H1 (cell line): Measurements from ENCODE around the gene PRPF40B. TPM values are rescaled to one million over a fixed set of nuclear protein-coding genes. Genes with fewer than 3 reads are reported as not detected.

Experiments used
- CTCF ChIA-PET: fragments of 300-600 bp; sonication (Branson Sonifier 250); formaldehyde crosslinking; loops from one replicate; lab custom pipeline; 2021; ENCODE audit not compliant: partially characterized antibody; lab: Charles Lee
- POLR2A ChIA-PET: fragments of 300-600 bp; sonication (Branson Sonifier 250); formaldehyde crosslinking; loops from one replicate; lab custom pipeline; 2021; ENCODE audit warnings: inconsistent platforms; ENCODE audit not compliant: partially characterized antibody; lab: Charles Lee
- DNase-seq, 2 experiments: peaks; one replicate each; pipeline versions ENCODE4 v3.0.0 to v3.0.0-alpha.2; 2010 to 2022; ENCODE audit warnings: low spot score in 2 of 2, low read depth in 1 of 2, mixed read lengths in 1 of 2
- FAIRE-seq: peaks from 2 replicates; lab custom pipeline; 2011; peaks lifted over from hg19 to GRCh38; lab: Jason Lieb, UNC
- H2AFZ ChIP-seq: 2 replicates; pipeline ENCODE4 v1.8.1; 2012; ENCODE audit warnings: low read length, inconsistent platforms
- H2AK5ac ChIP-seq: 2 replicates; pipeline ENCODE4 v1.6.1; 2013; ENCODE audit warnings: low read depth, low read length
- H2BK120ac ChIP-seq: replicated peaks from 2 replicates; pipeline ENCODE3; 2013; ENCODE audit warnings: low read depth, low read length, inconsistent platforms
- H2BK12ac ChIP-seq: 2 replicates; pipeline ENCODE4 v1.6.1; 2013; ENCODE audit warnings: low read depth, low read length
- H2BK15ac ChIP-seq: 2 replicates; pipeline ENCODE4 v1.6.1; 2013; ENCODE audit warnings: low read length
- H2BK20ac ChIP-seq: 2 replicates; pipeline ENCODE4 v1.6.1; 2013; ENCODE audit warnings: low read length
- H2BK5ac ChIP-seq: 2 replicates; pipeline ENCODE4 v1.6.1; 2013; ENCODE audit warnings: low read depth, low read length
- H3K14ac ChIP-seq: 2 replicates; pipeline ENCODE4 v1.6.1; 2013; ENCODE audit warnings: inconsistent platforms; ENCODE audit not compliant: insufficient read length
- H3K18ac ChIP-seq: 2 replicates; pipeline ENCODE4 v1.6.1; 2013; ENCODE audit warnings: low read length; ENCODE audit errors: extremely low read depth
- H3K23ac ChIP-seq: 2 replicates; pipeline ENCODE4 v1.6.1; 2013; ENCODE audit warnings: inconsistent platforms; ENCODE audit not compliant: insufficient read length
- H3K23me2 ChIP-seq: 2 replicates; pipeline ENCODE4 v1.6.1; 2013; ENCODE audit warnings: low read depth, low read length
- H3K27ac ChIP-seq: 2 replicates; pipeline ENCODE4 v1.6.1; 2011; ENCODE audit warnings: low read depth, low read length, inconsistent platforms
- H3K27me3 ChIP-seq, 4 experiments: replicated peaks in 1 of 4; 1 replicate in 1 of 4; 2 replicates in 3 of 4; pipeline versions ENCODE4 v1.6.1 to v1.8.1; 2011 to 2013; ENCODE audit warnings: low read length in 3 of 4, mild to moderate bottlenecking in 3 of 4, inconsistent platforms in 2 of 4, mixed read lengths in 2 of 4, moderate library complexity in 1 of 4; ENCODE audit not compliant: control insufficient read depth in 3 of 4, insufficient read depth in 3 of 4; ENCODE audit errors: extremely low read depth in 1 of 4
- H3K36me3 ChIP-seq, 4 experiments: 2 replicates each; pipeline versions ENCODE4 v1.6.1 to v1.8.1; 2011 to 2013; ENCODE audit warnings: mild to moderate bottlenecking in 4 of 4, low read length in 3 of 4, moderate library complexity in 2 of 4, control low read depth in 1 of 4, inconsistent platforms in 1 of 4; ENCODE audit not compliant: insufficient read depth in 4 of 4, control insufficient read depth in 2 of 4
- H3K4ac ChIP-seq: replicated peaks from 2 replicates; pipeline ENCODE3; 2013; ENCODE audit warnings: low read length, low read depth, mixed read lengths, inconsistent platforms; ENCODE audit not compliant: insufficient read length
- H3K4me1 ChIP-seq, 4 experiments: replicated peaks in 1 of 4; 1 replicate in 1 of 4; 2 replicates in 3 of 4; pipeline versions ENCODE4 v1.6.1 to v1.8.1; 2011 to 2013; ENCODE audit warnings: low read length in 3 of 4, inconsistent platforms in 2 of 4, mixed read lengths in 1 of 4; ENCODE audit not compliant: insufficient read depth in 4 of 4, control insufficient read depth in 3 of 4
- H3K4me2 ChIP-seq, 2 experiments: 2 replicates each; pipeline versions ENCODE4 v1.6.1 to v1.8.1; 2011 to 2013; ENCODE audit warnings: low read depth in 2 of 2, low read length in 2 of 2, control low read depth in 1 of 2, inconsistent platforms in 1 of 2, mild to moderate bottlenecking in 1 of 2; ENCODE audit not compliant: insufficient read depth in 1 of 2
- H3K4me3 ChIP-seq, 4 experiments: fragments of 200-600, 300-600 bp in 1 of 4; sonication (generic), shearing (Covaris generic), sonication (Bioruptor Twin) in 1 of 4; 2 replicates each; pipeline versions ENCODE4 v1.5.1 to v1.8.1; 2011 to 2016; ENCODE audit warnings: low read length in 4 of 4, low read depth in 3 of 4, control low read depth in 2 of 4, inconsistent platforms in 2 of 4, mild to moderate bottlenecking in 2 of 4, mixed read lengths in 1 of 4, moderate library complexity in 1 of 4; ENCODE audit not compliant: insufficient read depth in 2 of 4; ENCODE audit errors: extremely low read depth in 1 of 4
- H3K56ac ChIP-seq: replicated peaks from 2 replicates; pipeline ENCODE3; 2013; ENCODE audit warnings: low read depth, mild to moderate bottlenecking, mixed read lengths, low read length, inconsistent platforms; ENCODE audit not compliant: insufficient read length
- H3K79me1 ChIP-seq: 2 replicates; pipeline ENCODE4 v1.6.1; 2013; ENCODE audit warnings: low read depth, low read length, control low read depth
- H3K79me2 ChIP-seq, 2 experiments: 2 replicates each; pipeline versions ENCODE4 v1.6.1 to v1.8.1; 2012 to 2013; ENCODE audit warnings: low read length in 2 of 2, mild to moderate bottlenecking in 2 of 2, inconsistent platforms in 1 of 2; ENCODE audit not compliant: insufficient read depth in 2 of 2, control insufficient read depth in 1 of 2
- H3K9ac ChIP-seq, 4 experiments: replicated peaks in 1 of 4; 1 replicate in 1 of 4; 2 replicates in 3 of 4; pipeline versions ENCODE4 v1.6.1 to v1.8.1; 2011 to 2013; ENCODE audit warnings: low read depth in 3 of 4, low read length in 3 of 4, control low read depth in 2 of 4, mild to moderate bottlenecking in 2 of 4, moderate library complexity in 2 of 4, inconsistent platforms in 1 of 4; ENCODE audit errors: extremely low read depth in 1 of 4
- H3K9me3 ChIP-seq, 2 experiments: 2 replicates each; pipeline versions ENCODE4 v1.6.1 to v1.8.1; 2012 to 2013; ENCODE audit warnings: mild to moderate bottlenecking in 2 of 2, moderate library complexity in 2 of 2, control low read depth in 1 of 2, inconsistent platforms in 1 of 2, low read depth in 1 of 2, low read length in 1 of 2, mixed read lengths in 1 of 2; ENCODE audit not compliant: insufficient read depth in 2 of 2
- H4K20me1 ChIP-seq, 2 experiments: replicated peaks in 1 of 2; 2 replicates each; pipeline versions ENCODE3 to v1.8.1; 2011 to 2013; ENCODE audit warnings: inconsistent platforms in 2 of 2, low read length in 2 of 2, mild to moderate bottlenecking in 1 of 2; ENCODE audit not compliant: insufficient read depth in 2 of 2, control insufficient read depth in 1 of 2
- H4K5ac ChIP-seq: 2 replicates; pipeline ENCODE4 v1.6.1; 2013; ENCODE audit warnings: low read length, low read depth, mixed read lengths, inconsistent platforms; ENCODE audit not compliant: insufficient read length
- H4K8ac ChIP-seq: 2 replicates; pipeline ENCODE4 v1.8.0; 2013; ENCODE audit warnings: mild to moderate bottlenecking, moderate library complexity, low read length, inconsistent platforms; ENCODE audit not compliant: insufficient read depth; ENCODE audit errors: extremely low read depth
- H4K91ac ChIP-seq: replicated peaks from 2 replicates; pipeline ENCODE3; 2013; ENCODE audit warnings: low read length, mixed read lengths, inconsistent platforms; ENCODE audit not compliant: insufficient read length
- CEBPB ChIP-seq: IDR thresholded peaks from 2 replicates; pipeline ENCODE4 v1.6.1; 2012; ENCODE audit warnings: low read depth, low read length
- CHD2 ChIP-seq: IDR thresholded peaks from 2 replicates; pipeline ENCODE4 v1.6.1; 2012; ENCODE audit warnings: low read length, improper control_type of control experiment
- CTBP2 ChIP-seq: IDR thresholded peaks from 2 replicates; pipeline ENCODE4 v1.7.0; 2011; ENCODE audit warnings: borderline replicate concordance, mild to moderate bottlenecking, moderate library complexity, mixed read lengths, low read length; ENCODE audit not compliant: insufficient read depth, insufficient read length
- EP300 ChIP-seq, 2 experiments: IDR thresholded peaks; 1 replicate in 1 of 2; 2 replicates in 1 of 2; pipeline ENCODE4 v1.6.1; 2011 to 2012; ENCODE audit warnings: low read depth in 2 of 2, low read length in 2 of 2, mild to moderate bottlenecking in 2 of 2, borderline replicate concordance in 1 of 2, inconsistent platforms in 1 of 2, moderate library complexity in 1 of 2
- POLR2A ChIP-seq, 2 experiments: IDR thresholded peaks; 1 replicate in 1 of 2; 2 replicates in 1 of 2; pipeline ENCODE4 v1.6.1; 2011; ENCODE audit warnings: low read depth in 2 of 2, low read length in 2 of 2, mild to moderate bottlenecking in 2 of 2; ENCODE audit errors: control extremely low read depth in 1 of 2
- POLR2AphosphoS5 ChIP-seq: IDR thresholded peaks from 2 replicates; pipeline ENCODE4 v1.6.1; 2011; ENCODE audit warnings: low read depth, low read length
- SIX5 ChIP-seq: IDR thresholded peaks from 2 replicates; pipeline ENCODE4 v1.6.1; 2011; ENCODE audit warnings: mild to moderate bottlenecking, low read depth, low read length
- ZNF274 ChIP-seq: IDR thresholded peaks from 2 replicates; pipeline ENCODE4 v1.7.0; 2012; ENCODE audit warnings: low read length, borderline replicate concordance; ENCODE audit errors: extremely low read depth
- WGBS, 2 experiments: shearing (Covaris generic) in 1 of 2; methylation state at CpG; one replicate each; pipeline versions ENCODE4 v1.1.6 to v1.1.7; 2013 to 2015; ENCODE audit warnings: low lambda C conversion rate in 2 of 2, mixed read lengths in 2 of 2, inconsistent platforms in 1 of 2, low coverage in 1 of 2, missing lambda C conversion rate in 1 of 2; ENCODE audit not compliant: insufficient replicate concordance in 2 of 2, insufficient coverage in 1 of 2, insufficient read length in 1 of 2; ENCODE audit errors: extremely low coverage in 1 of 2, missing lambda C conversion rate in 1 of 2; 5-methylcytosine and 5-hydroxymethylcytosine counted together
- polyA plus RNA-seq, 7 experiments: library from polyadenylated mRNA; depleted of rRNA in 3 of 7; stranded (reverse) in 5 of 7; unstranded in 2 of 7; fragments of >200 nt in 5 of 7; fragments of 200-250 nt in 2 of 7; gene quantifications; 1 replicate in 5 of 7; 2 replicates in 1 of 7; 4 replicates in 1 of 7; pipeline versions ENCODE4 v1.2.1 to v1.2.3, GENCODE V29; 2011 to 2013; ENCODE audit warnings: missing spikeins in 2 of 7, mixed read lengths in 2 of 7
- total RNA-seq: library from RNA; stranded (reverse); fragmentation: NEBNext Ultra II Directional; extraction: Animal tissue kit (Norgen Biotek cat#: 25700); gene quantifications from 2 replicates; pipeline ENCODE4 v1.2.1, GENCODE V29; 2021
- TF ChIP-seq, protein P1 (sequence below): IDR thresholded peaks from 2 replicates; pipeline ENCODE4 v1.6.1; 2012; ENCODE audit warnings: inconsistent platforms

Gene PRPF40B
- total and polyA plus RNA-seq, 2 of the 8 experiments (the other 6 are each of a cell fraction or from before 2014, with no cell fraction given) = 14.4 to 24.4 TPM

DNA sequence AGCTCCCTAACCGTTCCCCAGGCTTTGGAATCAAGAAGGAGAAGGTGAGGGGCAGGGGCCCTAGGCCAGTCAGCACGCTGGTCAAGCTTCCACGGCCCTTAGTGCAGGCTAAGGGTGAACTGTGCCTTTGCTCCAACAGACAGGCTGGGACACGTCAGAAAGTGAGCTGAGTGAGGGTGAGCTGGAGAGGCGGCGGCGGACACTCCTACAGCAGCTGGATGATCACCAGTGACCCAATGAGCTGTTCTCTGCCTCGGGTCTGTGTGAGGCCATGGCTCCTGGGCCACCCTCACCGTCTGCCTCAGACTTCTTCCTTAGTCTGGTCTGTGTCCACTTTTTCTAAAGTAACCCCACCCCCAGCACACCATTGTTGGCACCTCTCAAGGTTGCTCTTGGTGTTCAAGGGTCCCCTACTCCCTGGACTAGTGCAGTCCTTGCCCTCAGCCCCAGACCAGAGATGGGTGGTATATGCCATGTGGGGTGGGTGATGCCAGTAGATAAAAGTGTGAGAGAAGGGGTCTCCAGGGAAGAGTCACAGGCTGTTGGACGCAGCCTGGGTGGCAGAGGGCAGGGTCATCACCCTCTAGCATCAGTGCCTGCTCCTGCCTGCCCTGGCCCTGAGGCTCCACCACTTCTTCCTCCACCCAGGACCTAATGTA, 20.7 kb downstream of the PRPF40B start:
- 0 out of 2 replicates have a peak overlapping the region, but pooled peaks have one; percentile 16 for H2BK15ac ChIP-seq
- no peak overlapping the region for H4K5ac ChIP-seq
- no peak overlapping the region for H3K4me3 ChIP-seq
- no peak overlapping the region for H3K4me2 ChIP-seq
- no peak overlapping the region for H2AK5ac ChIP-seq
- no peak for FAIRE-seq
- H2BK120ac ChIP-seq = no peak overlapping the region
- no peak overlapping the region for H2AFZ ChIP-seq
- no peaks in the 10 kb centered on the region for H3K79me1 ChIP-seq
- CTCF ChIA-PET = interaction anchor here (0.6 to 12.7 kb wide), 37 partner anchors 9 to 418 kb away, joined by 3 to 222 read pairs (median 5); partner anchors contain the start of genes FMNL3, PRPF40B and TMBIM6
- peak overlapping the region; percentile 33; the same call in 1 of the 2 replicates for H2BK12ac ChIP-seq
- no peak overlapping the region for H2BK5ac ChIP-seq
- no peaks in the 10 kb centered on the region for H3K23me2 ChIP-seq
- WGBS, 2 experiments = 98% methylated on average over 8 of the region's 10 CpGs; no CpG with 5 or more reads in 1 of the 2 experiments
- H3K79me2 ChIP-seq = no peaks in the 10 kb centered on the region
- no peak overlapping the region for H3K23ac ChIP-seq
- H3K4ac ChIP-seq = no peak overlapping the region
- no peaks in the 10 kb centered on the region for H3K4me1 ChIP-seq
- TF ChIP-seq ZNF274 (no peak), POLR2AphosphoS5 (peak; percentile 39; the same call in 1 of the 2 replicates), POLR2A (IDR thresholded peaks at IDR 0.05; ENCODE audit: control extremely low read depth in 1 of 2, low read depth in 2 of 2, low read length in 2 of 2) (0 out of 3 replicates have a peak, but pooled peaks of 1 of the 2 experiments have one; percentile 19), CEBPB (no peak), CHD2 (no peak; the same call in 1 of the 2 replicates), EP300 (IDR thresholded peaks at IDR 0.05; ENCODE audit: borderline replicate concordance in 1 of 2, low read depth in 2 of 2, low read length in 2 of 2) (no peak), CTBP2 (no peak), SIX5 (no peak)
- TF ChIP-seq, protein P1, sequence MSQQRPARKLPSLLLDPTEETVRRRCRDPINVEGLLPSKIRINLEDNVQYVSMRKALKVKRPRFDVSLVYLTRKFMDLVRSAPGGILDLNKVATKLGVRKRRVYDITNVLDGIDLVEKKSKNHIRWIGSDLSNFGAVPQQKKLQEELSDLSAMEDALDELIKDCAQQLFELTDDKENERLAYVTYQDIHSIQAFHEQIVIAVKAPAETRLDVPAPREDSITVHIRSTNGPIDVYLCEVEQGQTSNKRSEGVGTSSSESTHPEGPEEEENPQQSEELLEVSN = no peak
- TF ChIP-seq, all 59 proteins: peak for 2
- peaks cover 9 to 39% (median 25%) of the 10 kb centered on the region in 4 experiments; a peak in 7 of 8 replicates for H3K36me3 ChIP-seq
- H4K91ac ChIP-seq = no peak overlapping the region
- no peak overlapping the region for H3K9ac ChIP-seq
- no peak overlapping the region for H3K56ac ChIP-seq
- H4K20me1 ChIP-seq = peaks cover 0 to 10% of the 10 kb centered on the region in 2 experiments
- DNase-seq = no peak
- no peaks in the 10 kb centered on the region for H3K27me3 ChIP-seq
- H2BK20ac ChIP-seq = no peak overlapping the region; the same call in 1 of the 2 replicates
- H4K8ac ChIP-seq = peak overlapping the region; percentile 83
- no peaks in the 10 kb centered on the region for H3K9me3 ChIP-seq
- no peak overlapping the region for H3K14ac ChIP-seq
- H3K18ac ChIP-seq = no peak overlapping the region
- peak overlapping the region; percentile 47; the same call in 1 of the 2 replicates for H3K27ac ChIP-seq
- POLR2A ChIA-PET = interaction anchor here (0.6 to 5.8 kb wide), 7 partner anchors 19 to 97 kb away, joined by 3 to 21 read pairs (median 3); partner anchors contain the start of genes FMNL3 and TMBIM6
